ENCODE measurements around the gene CLMP.

DNA sequence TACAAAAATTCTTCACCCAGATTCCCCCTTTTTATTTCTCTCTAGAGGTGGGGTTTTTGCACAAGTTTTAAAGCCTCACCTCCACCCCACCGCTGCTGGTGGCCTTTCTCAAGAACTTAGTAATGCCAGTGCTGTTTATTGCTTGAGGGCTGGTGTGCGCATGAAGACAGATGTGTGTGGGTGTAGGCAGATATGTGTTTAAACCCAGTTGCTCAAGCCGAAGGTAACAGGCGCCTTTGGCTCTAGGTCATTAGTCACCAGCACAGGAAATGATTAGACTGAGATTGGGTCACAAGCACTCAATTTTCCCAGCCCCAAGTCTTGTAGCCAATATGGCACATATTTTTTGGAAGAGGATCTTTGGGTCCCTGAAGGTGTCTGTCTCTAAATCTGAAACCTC is 2.7 kb upstream of the CLMP start:
- TF ChIP-seq, protein P1, sequence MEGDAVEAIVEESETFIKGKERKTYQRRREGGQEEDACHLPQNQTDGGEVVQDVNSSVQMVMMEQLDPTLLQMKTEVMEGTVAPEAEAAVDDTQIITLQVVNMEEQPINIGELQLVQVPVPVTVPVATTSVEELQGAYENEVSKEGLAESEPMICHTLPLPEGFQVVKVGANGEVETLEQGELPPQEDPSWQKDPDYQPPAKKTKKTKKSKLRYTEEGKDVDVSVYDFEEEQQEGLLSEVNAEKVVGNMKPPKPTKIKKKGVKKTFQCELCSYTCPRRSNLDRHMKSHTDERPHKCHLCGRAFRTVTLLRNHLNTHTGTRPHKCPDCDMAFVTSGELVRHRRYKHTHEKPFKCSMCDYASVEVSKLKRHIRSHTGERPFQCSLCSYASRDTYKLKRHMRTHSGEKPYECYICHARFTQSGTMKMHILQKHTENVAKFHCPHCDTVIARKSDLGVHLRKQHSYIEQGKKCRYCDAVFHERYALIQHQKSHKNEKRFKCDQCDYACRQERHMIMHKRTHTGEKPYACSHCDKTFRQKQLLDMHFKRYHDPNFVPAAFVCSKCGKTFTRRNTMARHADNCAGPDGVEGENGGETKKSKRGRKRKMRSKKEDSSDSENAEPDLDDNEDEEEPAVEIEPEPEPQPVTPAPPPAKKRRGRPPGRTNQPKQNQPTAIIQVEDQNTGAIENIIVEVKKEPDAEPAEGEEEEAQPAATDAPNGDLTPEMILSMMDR (IDR thresholded peaks at IDR 0.05): no peak
- no peak for TF ChIP-seq POLR2A (IDR thresholded peaks at IDR 0.05)

All from body of pancreas (tissue), 4 donors.